K562 (cell line): ENCODE results near the gene MYBPHL. TPM values are rescaled to one million over a fixed set of nuclear protein-coding genes. Genes with fewer than 3 reads are reported as not detected.

ENCODE experiments used
- BACH1 ChIP-seq: fragments of 200-800 bp; sonication (Bioruptor generic); IDR thresholded peaks from 2 replicates; pipeline ENCODE4 v1.6.1; 2016; ENCODE audit warnings: missing genetic modification characterization, missing compliant biosample characterization
- ERF ChIP-seq: fragments of 450-650 bp; formaldehyde crosslinking; IDR thresholded peaks from 2 replicates; pipeline ENCODE4 v1.4.0; 2020; ENCODE audit warnings: mild to moderate bottlenecking, mixed read lengths
- KDM5B ChIP-seq: fragments of 200-600 bp; sonication (generic); IDR thresholded peaks from 2 replicates; pipeline ENCODE4 v1.6.1; 2012; ENCODE audit warnings: low read depth, mild to moderate bottlenecking, moderate library complexity, low read length, control low read depth, inconsistent platforms; ENCODE audit not compliant: insufficient replicate concordance
- MAFG ChIP-seq: fragments of 450-650 bp; conservative IDR thresholded peaks from 2 replicates; pipeline ENCODE4 v1.6.1; 2016; ENCODE audit warnings: missing genetic modification characterization, missing compliant biosample characterization
- MCM7 ChIP-seq, 2 experiments: fragments of 450-650 bp; IDR thresholded peaks; 2 replicates each; pipeline ENCODE4 v1.6.1; 2016 to 2018
- PML ChIP-seq: IDR thresholded peaks from 2 replicates; pipeline ENCODE4 v1.6.1; 2012; ENCODE audit warnings: low read length, inconsistent platforms
- POLR2AphosphoS2 ChIP-seq: IDR thresholded peaks from 2 replicates; pipeline ENCODE4 v1.6.1; 2012; ENCODE audit warnings: low read length, improper control_type of control experiment
- RBM25 ChIP-seq: fragments of 200-400 bp; formaldehyde crosslinking; IDR thresholded peaks from 2 replicates; pipeline ENCODE4 v1.6.1; 2018; ENCODE audit warnings: low read length, low read depth, moderate library complexity; ENCODE audit not compliant: severe bottlenecking
- SRSF1 ChIP-seq: fragments of 200-400 bp; formaldehyde crosslinking; IDR thresholded peaks from 2 replicates; pipeline ENCODE4 v1.6.1; 2017; ENCODE audit warnings: mild to moderate bottlenecking, low read depth, low read length, moderate library complexity
- TARDBP ChIP-seq: fragments of 450-650 bp; IDR thresholded peaks from 2 replicates; pipeline ENCODE4 v1.6.1; 2016
- TFAM ChIP-seq: fragments of 250-450 bp; sonication (Bioruptor Pico); conservative IDR thresholded peaks from 2 replicates; pipeline ENCODE4 v1.5.0; 2021; ENCODE audit warnings: mild to moderate bottlenecking, moderate library complexity
- XRCC3 ChIP-seq: fragments of 450-650 bp; IDR thresholded peaks from 2 replicates; pipeline ENCODE4 v1.6.1; 2017; ENCODE audit warnings: mild to moderate bottlenecking, moderate library complexity
- ZBTB1 ChIP-seq: sonication (generic); formaldehyde crosslinking; IDR thresholded peaks from 2 replicates; pipeline ENCODE4 v1.8.1; 2023; ENCODE audit warnings: missing genetic modification reagents, low read depth, mild to moderate bottlenecking, borderline replicate concordance
- ZNF121 ChIP-seq: sonication (generic); formaldehyde crosslinking; conservative IDR thresholded peaks from 2 replicates; pipeline ENCODE4 v1.8.0; 2022; ENCODE audit warnings: missing genetic modification reagents
- ZNF696 ChIP-seq: fragments of 250-450 bp; sonication (Bioruptor Pico); conservative IDR thresholded peaks from 2 replicates; pipeline ENCODE4 v1.4.0; 2020; ENCODE audit warnings: mild to moderate bottlenecking, moderate library complexity
- ZNF780A ChIP-seq: fragments of 250-450 bp; sonication (Bioruptor Pico); IDR thresholded peaks from 2 replicates; pipeline ENCODE4 v1.5.0; 2021; ENCODE audit warnings: mild to moderate bottlenecking
- polyA plus RNA-seq, 8 experiments: library from polyadenylated mRNA; depleted of rRNA in 4 of 8; stranded (reverse) in 5 of 8; unstranded in 3 of 8; fragments of >200 nt; fragmentation: Nextera tagmentation in 2 of 8; fragmentation: Illumina TruSeq in 1 of 8; extraction: Ambion mirVana in 2 of 8; extraction: Trizol in 1 of 8; gene quantifications; 2 replicates each; pipeline versions ENCODE4 v1.2.1 to v1.2.3, GENCODE V29; 2011 to 2014; ENCODE audit warnings: inconsistent platforms in 1 of 8, missing spikeins in 1 of 8
- total RNA-seq, 7 experiments: library from RNA; depleted of rRNA in 6 of 7; stranded (reverse); fragments of >200 nt in 6 of 7; fragmentation: Illumina TruSeq in 2 of 7; extraction: Trizol in 2 of 7; gene quantifications; 2 replicates each; pipeline versions ENCODE4 v1.2.1 to v1.2.3, GENCODE V29; 2011 to 2021; ENCODE audit warnings: low replicate concordance in 1 of 7
- TF ChIP-seq, protein P1 (sequence below): IDR thresholded peaks from 3 replicates; pipeline ENCODE4 v1.6.1; 2011; ENCODE audit warnings: borderline replicate concordance, mild to moderate bottlenecking, moderate library complexity; ENCODE audit not compliant: insufficient read length; ENCODE audit errors: extremely low read depth
- TF ChIP-seq, protein P2 (sequence below): sonication (generic); formaldehyde crosslinking; IDR thresholded peaks from 2 replicates; pipeline ENCODE4 v1.8.0; 2022; ENCODE audit warnings: mild to moderate bottlenecking, low read depth, missing genetic modification reagents
- TF ChIP-seq, protein P3 (sequence below), 3 experiments: IDR thresholded peaks in 2 of 3; conservative IDR thresholded peaks in 1 of 3; 2 replicates each; pipeline ENCODE4 v1.5.1; 2011 to 2012; ENCODE audit warnings: low read length in 3 of 3, mild to moderate bottlenecking in 3 of 3, control low read depth in 2 of 3, improper control_type of control experiment in 1 of 3, inconsistent platforms in 1 of 3, low read depth in 1 of 3, mixed read lengths in 1 of 3, moderate library complexity in 1 of 3; ENCODE audit not compliant: insufficient read depth in 2 of 3
- TF ChIP-seq, protein P4 (sequence below): IDR thresholded peaks from 2 replicates; pipeline ENCODE4 v1.6.1; 2016; ENCODE audit warnings: missing genetic modification characterization, missing compliant biosample characterization

Gene MYBPHL
- total and polyA plus RNA-seq, 9 of the 15 experiments (the other 6 are each of a cell fraction or from before 2014, with no cell fraction given), result 0.20 to 1.9 (median 0.33) TPM

DNA sequence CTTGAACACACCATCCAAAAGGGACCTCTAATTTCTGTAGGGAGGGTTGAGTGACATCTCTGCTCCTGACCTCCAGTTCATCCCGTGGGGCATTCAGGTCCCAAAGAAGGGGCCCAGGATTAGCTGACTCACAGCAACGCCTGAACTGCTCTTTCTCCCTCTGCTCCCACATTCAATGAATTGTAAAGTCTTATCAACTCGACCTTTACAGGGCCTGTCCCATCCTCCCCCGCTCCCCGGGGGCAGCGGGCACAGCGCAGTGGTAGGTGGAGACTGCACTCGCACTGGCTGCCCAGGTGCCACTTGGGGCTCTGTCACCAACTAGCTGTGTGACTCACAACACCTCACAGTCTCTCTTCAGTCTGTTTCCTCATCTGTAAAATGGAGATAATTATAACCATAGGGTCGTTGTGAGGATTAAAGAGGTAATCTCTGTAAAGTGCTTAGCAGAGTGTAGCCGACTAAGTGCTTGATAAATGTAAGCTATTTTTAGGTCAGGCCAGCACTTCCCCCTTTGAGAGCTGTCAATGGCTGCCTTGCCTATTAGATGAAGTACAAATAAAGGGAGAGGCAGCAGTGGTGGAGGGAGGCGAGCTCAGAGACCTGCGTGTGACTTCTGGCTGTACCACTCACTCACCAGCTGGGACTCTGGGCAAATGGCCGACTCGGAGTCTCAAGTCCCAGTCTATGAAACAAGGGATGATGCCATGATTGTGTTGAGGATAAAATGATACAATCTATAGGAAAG lies 637 bp upstream of the MYBPHL start (continued):
- TF ChIP-seq PML (no peak; the same call in 1 of the 2 replicates), RBM25 (no peak), ZNF696 (CRISPR knock-in tag) (no peak), ZBTB1 (CRISPR knock-in tag) (no peak), MAFG (tag) (peak; percentile 70), ZNF780A (CRISPR knock-in tag) (no peak), SRSF1 (no peak), POLR2AphosphoS2 (no peak), ERF (CRISPR knock-in tag) (no peak), BACH1 (peak; percentile 42; the same call in 1 of the 2 replicates), ZNF121 (CRISPR knock-in tag) (no peak), MCM7 (IDR thresholded peaks at IDR 0.05) (no peak), KDM5B (no peak), TARDBP (0 out of 2 replicates have a peak, but pooled peaks have one; percentile 16), TFAM (CRISPR knock-in tag) (no peak), XRCC3 (no peak)
- TF ChIP-seq, protein P1, sequence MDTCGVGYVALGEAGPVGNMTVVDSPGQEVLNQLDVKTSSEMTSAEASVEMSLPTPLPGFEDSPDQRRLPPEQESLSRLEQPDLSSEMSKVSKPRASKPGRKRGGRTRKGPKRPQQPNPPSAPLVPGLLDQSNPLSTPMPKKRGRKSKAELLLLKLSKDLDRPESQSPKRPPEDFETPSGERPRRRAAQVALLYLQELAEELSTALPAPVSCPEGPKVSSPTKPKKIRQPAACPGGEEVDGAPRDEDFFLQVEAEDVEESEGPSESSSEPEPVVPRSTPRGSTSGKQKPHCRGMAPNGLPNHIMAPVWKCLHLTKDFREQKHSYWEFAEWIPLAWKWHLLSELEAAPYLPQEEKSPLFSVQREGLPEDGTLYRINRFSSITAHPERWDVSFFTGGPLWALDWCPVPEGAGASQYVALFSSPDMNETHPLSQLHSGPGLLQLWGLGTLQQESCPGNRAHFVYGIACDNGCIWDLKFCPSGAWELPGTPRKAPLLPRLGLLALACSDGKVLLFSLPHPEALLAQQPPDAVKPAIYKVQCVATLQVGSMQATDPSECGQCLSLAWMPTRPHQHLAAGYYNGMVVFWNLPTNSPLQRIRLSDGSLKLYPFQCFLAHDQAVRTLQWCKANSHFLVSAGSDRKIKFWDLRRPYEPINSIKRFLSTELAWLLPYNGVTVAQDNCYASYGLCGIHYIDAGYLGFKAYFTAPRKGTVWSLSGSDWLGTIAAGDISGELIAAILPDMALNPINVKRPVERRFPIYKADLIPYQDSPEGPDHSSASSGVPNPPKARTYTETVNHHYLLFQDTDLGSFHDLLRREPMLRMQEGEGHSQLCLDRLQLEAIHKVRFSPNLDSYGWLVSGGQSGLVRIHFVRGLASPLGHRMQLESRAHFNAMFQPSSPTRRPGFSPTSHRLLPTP, result no peak
- TF ChIP-seq, protein P2, sequence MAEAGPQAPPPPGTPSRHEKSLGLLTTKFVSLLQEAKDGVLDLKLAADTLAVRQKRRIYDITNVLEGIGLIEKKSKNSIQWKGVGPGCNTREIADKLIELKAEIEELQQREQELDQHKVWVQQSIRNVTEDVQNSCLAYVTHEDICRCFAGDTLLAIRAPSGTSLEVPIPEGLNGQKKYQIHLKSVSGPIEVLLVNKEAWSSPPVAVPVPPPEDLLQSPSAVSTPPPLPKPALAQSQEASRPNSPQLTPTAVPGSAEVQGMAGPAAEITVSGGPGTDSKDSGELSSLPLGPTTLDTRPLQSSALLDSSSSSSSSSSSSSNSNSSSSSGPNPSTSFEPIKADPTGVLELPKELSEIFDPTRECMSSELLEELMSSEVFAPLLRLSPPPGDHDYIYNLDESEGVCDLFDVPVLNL (CRISPR knock-in tag), result no peak
- TF ChIP-seq, protein P3, sequence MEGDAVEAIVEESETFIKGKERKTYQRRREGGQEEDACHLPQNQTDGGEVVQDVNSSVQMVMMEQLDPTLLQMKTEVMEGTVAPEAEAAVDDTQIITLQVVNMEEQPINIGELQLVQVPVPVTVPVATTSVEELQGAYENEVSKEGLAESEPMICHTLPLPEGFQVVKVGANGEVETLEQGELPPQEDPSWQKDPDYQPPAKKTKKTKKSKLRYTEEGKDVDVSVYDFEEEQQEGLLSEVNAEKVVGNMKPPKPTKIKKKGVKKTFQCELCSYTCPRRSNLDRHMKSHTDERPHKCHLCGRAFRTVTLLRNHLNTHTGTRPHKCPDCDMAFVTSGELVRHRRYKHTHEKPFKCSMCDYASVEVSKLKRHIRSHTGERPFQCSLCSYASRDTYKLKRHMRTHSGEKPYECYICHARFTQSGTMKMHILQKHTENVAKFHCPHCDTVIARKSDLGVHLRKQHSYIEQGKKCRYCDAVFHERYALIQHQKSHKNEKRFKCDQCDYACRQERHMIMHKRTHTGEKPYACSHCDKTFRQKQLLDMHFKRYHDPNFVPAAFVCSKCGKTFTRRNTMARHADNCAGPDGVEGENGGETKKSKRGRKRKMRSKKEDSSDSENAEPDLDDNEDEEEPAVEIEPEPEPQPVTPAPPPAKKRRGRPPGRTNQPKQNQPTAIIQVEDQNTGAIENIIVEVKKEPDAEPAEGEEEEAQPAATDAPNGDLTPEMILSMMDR (IDR thresholded peaks at IDR 0.05 in 2 of 3, conservative IDR thresholded peaks at IDR 0.05 in 1 of 3; ENCODE audit: insufficient read depth in 2 of 3, low read depth in 1 of 3, low read length in 3 of 3), result no peak
- TF ChIP-seq, protein P4, sequence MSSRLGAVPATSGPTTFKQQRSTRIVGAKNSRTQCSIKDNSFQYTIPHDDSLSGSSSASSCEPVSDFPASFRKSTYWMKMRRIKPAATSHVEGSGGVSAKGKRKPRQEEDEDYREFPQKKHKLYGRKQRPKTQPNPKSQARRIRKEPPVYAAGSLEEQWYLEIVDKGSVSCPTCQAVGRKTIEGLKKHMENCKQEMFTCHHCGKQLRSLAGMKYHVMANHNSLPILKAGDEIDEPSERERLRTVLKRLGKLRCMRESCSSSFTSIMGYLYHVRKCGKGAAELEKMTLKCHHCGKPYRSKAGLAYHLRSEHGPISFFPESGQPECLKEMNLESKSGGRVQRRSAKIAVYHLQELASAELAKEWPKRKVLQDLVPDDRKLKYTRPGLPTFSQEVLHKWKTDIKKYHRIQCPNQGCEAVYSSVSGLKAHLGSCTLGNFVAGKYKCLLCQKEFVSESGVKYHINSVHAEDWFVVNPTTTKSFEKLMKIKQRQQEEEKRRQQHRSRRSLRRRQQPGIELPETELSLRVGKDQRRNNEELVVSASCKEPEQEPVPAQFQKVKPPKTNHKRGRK (tag), result no peak
